RKO (cell line): ENCODE results near the gene COL11A2.

ENCODE experiments used
- DNase-seq: peaks from one replicate; pipeline ENCODE4 v3.0.0-alpha.2; 2016; ENCODE audit warnings: low spot score

COL11A2 gene

GRCh38 chr6:33171880-33172687 lies 20.2 kb downstream of the COL11A2 start:
- DNase-seq = no peak

GRCh38 chr6:33171016-33171879 lies 21.0 kb downstream of the COL11A2 start:
- no peak for DNase-seq

GRCh38 chr6:33170176-33171015 lies 21.9 kb downstream of the COL11A2 start:
- DNase-seq = no peak

GRCh38 chr6:33169291-33170175 lies 22.7 kb downstream of the COL11A2 start:
- DNase-seq = no peak

GRCh38 chr6:33168639-33169038 lies 23.6 kb downstream of the COL11A2 start:
- DNase-seq = no peak

GRCh38 chr6:33168284-33168601 lies 24.0 kb downstream of the COL11A2 start:
- DNase-seq = no peak

GRCh38 chr6:33167374-33168283 lies 24.6 kb downstream of the COL11A2 start:
- DNase-seq = no peak

GRCh38 chr6:33166811-33167210 lies 25.5 kb downstream of the COL11A2 start:
- no peak for DNase-seq

- DNase-seq = no peak
These were observed 25.9 kb downstream of the COL11A2 start for GRCh38 chr6:33166363-33166762.

- DNase-seq = no peak
These were observed 26.5 kb downstream of the COL11A2 start for GRCh38 chr6:33165581-33166258.

- no peak for DNase-seq
These were observed 27.4 kb downstream of the COL11A2 start for GRCh38 chr6:33164665-33165373.

GRCh38 chr6:33164176-33164575 lies 28.1 kb downstream of the COL11A2 start:
- DNase-seq = no peak

GRCh38 chr6:33163540-33163939 lies 28.7 kb downstream of the COL11A2 start:
- DNase-seq = no peak

GRCh38 chr6:33161354-33162331 lies 30.6 kb downstream of the COL11A2 start:
- DNase-seq = peak; percentile 75

GRCh38 chr6:33160728-33161344 lies 31.4 kb downstream of the COL11A2 start:
- DNase-seq = no peak

GRCh38 chr6:33160096-33160495 lies 32.2 kb downstream of the COL11A2 start:
- no peak for DNase-seq

GRCh38 chr6:33156964-33157363 lies 35.3 kb downstream of the COL11A2 start:
- no peak for DNase-seq
